GM23248 (cell line): ENCODE data around the gene RNLS. TPM values are rescaled to one million over a fixed set of nuclear protein-coding genes. Genes with fewer than 3 reads are reported as not detected.

Experiments used
- DNase-seq: peaks from one replicate; pipeline ENCODE4 v3.0.0-alpha.2; 2015
- H2AFZ ChIP-seq: fragments of 200-600 bp; sonication (generic); 2 replicates; pipeline ENCODE4 v1.6.1; 2016; ENCODE audit warnings: antibody characterized with exemption
- H3F3A ChIP-seq: fragments of 200-600 bp; sonication (generic); 2 replicates; pipeline ENCODE4 v1.6.1; 2016; ENCODE audit warnings: mild to moderate bottlenecking, antibody characterized with exemption, mixed run types; ENCODE audit not compliant: insufficient read depth
- H3K27ac ChIP-seq: fragments of 200-600 bp; sonication (generic); 2 replicates; pipeline ENCODE4 v1.5.1; 2016; ENCODE audit warnings: mild to moderate bottlenecking
- H3K27me3 ChIP-seq: fragments of 200-600 bp; sonication (generic); replicated peaks from 2 replicates; pipeline ENCODE4 v1.6.1; 2016; ENCODE audit warnings: mild to moderate bottlenecking; ENCODE audit not compliant: insufficient read depth
- H3K36me3 ChIP-seq: fragments of 200-600 bp; sonication (generic); 2 replicates; pipeline ENCODE4 v1.6.1; 2016; ENCODE audit warnings: low read depth, mild to moderate bottlenecking
- H3K4me1 ChIP-seq: fragments of 200-600 bp; sonication (generic); 2 replicates; pipeline ENCODE4 v1.6.1; 2016; ENCODE audit warnings: mild to moderate bottlenecking; ENCODE audit not compliant: insufficient read depth
- H3K4me2 ChIP-seq: fragments of 200-600 bp; sonication (generic); one replicate; pipeline ENCODE4 v1.6.1; 2016; ENCODE audit warnings: mild to moderate bottlenecking; ENCODE audit not compliant: unreplicated experiment
- H3K4me3 ChIP-seq: fragments of 200-600 bp; sonication (generic); 2 replicates; pipeline ENCODE4 v1.5.1; 2016; ENCODE audit warnings: mild to moderate bottlenecking
- H3K79me2 ChIP-seq: fragments of 200-600 bp; sonication (generic); 2 replicates; pipeline ENCODE4 v1.6.1; 2016; ENCODE audit warnings: mild to moderate bottlenecking; ENCODE audit not compliant: insufficient read depth
- H3K9ac ChIP-seq: fragments of 200-600 bp; sonication (generic); 2 replicates; pipeline ENCODE4 v1.6.1; 2016; ENCODE audit warnings: mild to moderate bottlenecking
- H3K9me2 ChIP-seq: fragments of 200-600 bp; sonication (generic); 2 replicates; pipeline ENCODE4 v1.6.1; 2016; ENCODE audit warnings: mixed run types, mild to moderate bottlenecking, moderate library complexity; ENCODE audit not compliant: insufficient read depth
- H3K9me3 ChIP-seq: fragments of 200-600 bp; sonication (generic); one replicate; pipeline ENCODE4 v1.6.1; 2017; ENCODE audit warnings: low read depth
- H4K20me1 ChIP-seq: fragments of 200-600 bp; sonication (generic); 2 replicates; pipeline ENCODE4 v1.6.0; 2016; ENCODE audit not compliant: insufficient read depth
- EZH2 ChIP-seq: fragments of 200-600 bp; sonication (generic); IDR thresholded peaks from 2 replicates; pipeline ENCODE4 v1.6.1; 2018; ENCODE audit warnings: antibody characterized with exemption, mild to moderate bottlenecking; ENCODE audit not compliant: insufficient read depth, poor library complexity, severe bottlenecking
- EZH2phosphoT487 ChIP-seq: fragments of 200-600 bp; sonication (generic); IDR thresholded peaks from 2 replicates; pipeline ENCODE4 v1.6.1; 2018; ENCODE audit warnings: antibody characterized with exemption, moderate library complexity, mild to moderate bottlenecking, low read depth; ENCODE audit not compliant: insufficient read depth
- WGBS, 2 experiments: methylation state at CpG; one replicate each; pipeline ENCODE4 v1.1.6; 2015 to 2017; ENCODE audit warnings: low lambda C conversion rate in 2 of 2, low coverage in 1 of 2; ENCODE audit errors: missing lambda C conversion rate in 2 of 2; 5-methylcytosine and 5-hydroxymethylcytosine counted together
- in situ Hi-C: fragments of 300-500 bp; cut with MboI; formaldehyde crosslinking; loops from 2 replicates; pipeline ENCODE4 v1.15.0; 2020
- polyA plus RNA-seq: library from polyadenylated mRNA; unstranded; fragments of >200 nt; fragmentation: Nextera tagmentation; extraction: Ambion mirVana; gene quantifications from 2 replicates; pipeline ENCODE4 v1.2.1, GENCODE V29; 2016
- small RNA-seq: library from RNA; depleted of rRNA; stranded (forward); fragments of <200 nt; gene quantifications from one replicate; pipeline ENCODE3, GENCODE V24; 2014; ENCODE audit warnings: low read depth, low replicate concordance
- total RNA-seq: library from RNA; depleted of rRNA; stranded (reverse); fragments of >200 nt; shearing (Covaris generic); gene quantifications from 2 replicates; pipeline ENCODE4 v1.2.3, GENCODE V29; 2014; rRNA removed

The RNLS gene
- total and polyA plus RNA-seq, 2 experiments from 2014 or later, result 11.5 to 23.1 TPM

- Histone ChIP-seq H3K36me3 (no peaks in the 10 kb centered on the region), H3K79me2 (no peaks in the 10 kb centered on the region), H4K20me1 (no peaks in the 10 kb centered on the region), H3K27me3 (no peaks in the 10 kb centered on the region), H3K9me2 (peaks cover 5% of the 10 kb centered on the region; the same call in 1 of the 2 replicates), H3K4me1 (no peaks in the 10 kb centered on the region), H3F3A (no peaks in the 10 kb centered on the region), H3K9me3 (no peaks in the 10 kb centered on the region), H3K27ac (no peak overlapping the region), H3K4me3 (no peak overlapping the region), H3K4me2 (no peak overlapping the region), H2AFZ (no peak overlapping the region), H3K9ac (no peak overlapping the region)
- 89 to 96% methylated on average over 4 of the region's 4 CpGs for WGBS, 2 experiments
- in situ Hi-C loops, result no loop called here
- no peak for TF ChIP-seq EZH2phosphoT487
- no peak for TF ChIP-seq EZH2
- no peak for DNase-seq
Observed at GRCh38 chr10:88228130-88228529, 355.0 kb downstream of the RNLS start.

GRCh38 chr10:88227342-88228018 lies 355.6 kb downstream of the RNLS start:
- Histone ChIP-seq H3K4me2 (no peak overlapping the region), H3K4me3 (no peak overlapping the region), H3K36me3 (no peaks in the 10 kb centered on the region), H3K27ac (no peak overlapping the region), H3K9ac (no peak overlapping the region), H4K20me1 (no peaks in the 10 kb centered on the region), H2AFZ (no peak overlapping the region), H3K9me3 (no peaks in the 10 kb centered on the region), H3F3A (no peaks in the 10 kb centered on the region), H3K79me2 (no peaks in the 10 kb centered on the region), H3K4me1 (no peaks in the 10 kb centered on the region), H3K9me2 (peaks cover 5% of the 10 kb centered on the region; the same call in 1 of the 2 replicates), H3K27me3 (no peaks in the 10 kb centered on the region)
- 91 to 92% methylated on average over 8 of the region's 8 CpGs for WGBS, 2 experiments
- DNase-seq, result no peak
- in situ Hi-C loops, result no loop called here
- TF ChIP-seq EZH2, result no peak
- no peak for TF ChIP-seq EZH2phosphoT487

DNA sequence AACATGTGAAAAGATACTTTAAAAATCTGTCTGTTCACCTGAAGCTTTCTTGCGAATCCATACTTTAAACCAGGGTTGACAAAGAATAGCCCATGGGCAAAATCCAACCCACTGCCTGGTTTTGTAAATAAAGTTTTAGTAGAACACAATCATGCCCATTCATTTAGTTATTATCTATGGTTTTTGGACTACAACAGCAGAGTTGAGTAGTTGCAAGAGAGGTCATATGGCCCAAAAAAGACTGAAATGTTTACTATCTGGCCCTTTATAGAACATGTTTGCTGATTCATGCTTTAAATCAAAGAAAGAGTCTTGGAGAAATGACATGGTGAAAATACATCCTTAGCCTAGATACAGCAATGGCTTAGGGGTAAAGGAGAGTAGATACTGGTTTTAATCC lies 356.2 kb downstream of the RNLS start:
- WGBS, 2 experiments, result 95 to 100% methylated on average over 1 of the region's 1 CpG
- Histone ChIP-seq H4K20me1 (no peaks in the 10 kb centered on the region), H3K4me1 (no peaks in the 10 kb centered on the region), H3K9me2 (peaks cover 5% of the 10 kb centered on the region; the same call in 1 of the 2 replicates), H3K9me3 (no peaks in the 10 kb centered on the region), H3K4me3 (no peak overlapping the region), H3K4me2 (no peak overlapping the region), H3K27me3 (no peaks in the 10 kb centered on the region), H2AFZ (no peak overlapping the region), H3K36me3 (no peaks in the 10 kb centered on the region), H3K79me2 (no peaks in the 10 kb centered on the region), H3K27ac (no peak overlapping the region), H3F3A (no peaks in the 10 kb centered on the region), H3K9ac (no peak overlapping the region)
- TF ChIP-seq EZH2phosphoT487, result no peak
- no peak for TF ChIP-seq EZH2
- in situ Hi-C loops, result no loop called here
- DNase-seq, result no peak

DNA sequence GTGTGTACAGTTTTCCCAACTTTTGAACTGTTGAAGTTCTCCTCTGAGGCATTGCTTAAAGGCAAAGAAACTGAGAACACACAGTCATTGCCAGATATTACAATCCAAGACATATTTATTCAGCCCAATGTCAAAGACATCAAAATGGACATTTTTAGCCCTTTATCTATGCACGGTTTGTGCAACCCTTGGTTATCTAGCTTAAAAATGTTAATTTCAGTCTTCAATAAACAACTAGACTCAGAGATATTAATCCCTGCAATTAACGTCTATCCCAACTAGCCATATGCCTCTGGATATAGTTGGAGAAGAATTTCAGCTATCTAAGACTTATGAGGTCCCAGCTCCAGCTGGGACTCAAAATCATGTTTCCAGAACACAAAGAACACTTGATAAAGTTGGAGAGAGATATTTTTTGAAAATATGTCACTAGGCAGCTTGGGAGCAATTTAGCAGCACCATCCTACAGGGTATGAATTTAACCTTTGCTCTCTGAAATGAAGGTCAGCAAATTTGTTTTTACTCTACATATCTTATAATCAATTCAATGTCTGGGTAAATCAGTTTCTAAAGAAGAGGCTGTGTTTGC lies 357.0 kb downstream of the RNLS start:
- H3F3A ChIP-seq, result no peaks in the 10 kb centered on the region
- no peak overlapping the region for H3K4me3 ChIP-seq
- TF ChIP-seq EZH2phosphoT487, result no peak
- TF ChIP-seq EZH2, result no peak
- H3K27me3 ChIP-seq, result no peaks in the 10 kb centered on the region
- H3K9ac ChIP-seq, result no peak overlapping the region
- no peaks in the 10 kb centered on the region for H3K9me3 ChIP-seq
- no peak for DNase-seq
- H3K4me1 ChIP-seq, result no peaks in the 10 kb centered on the region
- WGBS, 2 experiments, result 27 to 44% methylated on average over 2 of the region's 2 CpGs
- H3K79me2 ChIP-seq, result no peaks in the 10 kb centered on the region
- no peaks in the 10 kb centered on the region for H3K36me3 ChIP-seq
- H3K4me2 ChIP-seq, result no peak overlapping the region
- peaks cover 5% of the 10 kb centered on the region; the same call in 1 of the 2 replicates for H3K9me2 ChIP-seq
- no peak overlapping the region for H2AFZ ChIP-seq
- H3K27ac ChIP-seq, result no peak overlapping the region
- no peaks in the 10 kb centered on the region for H4K20me1 ChIP-seq
- in situ Hi-C loops, result no loop called here

Small RNAs within 50 kb of the gene (small RNA-seq; reads per million reads assigned to genes)
- gene AL353149.1 (not detected), gene RF00019 (not detected)

Other genes with a start within 250 kb of the RNLS start
- gene LIPJ, start 3.4 kb upstream of the RNLS start, total RNA-seq, result not detected in 2 replicates
- 0.18 TPM in 1 of 2 replicates, not detected in the other for gene LIPJ, start 3.4 kb upstream of the RNLS start, polyA plus RNA-seq
- not detected in 2 replicates for gene LIPF, start 81.1 kb upstream of the RNLS start, total RNA-seq
- not detected in 2 replicates for gene LIPF, start 81.1 kb upstream of the RNLS start, polyA plus RNA-seq
- not detected in 2 replicates for gene LIPK, start 122.9 kb upstream of the RNLS start, total RNA-seq
- gene LIPK, start 122.9 kb upstream of the RNLS start, polyA plus RNA-seq, result not detected in 2 replicates
- gene LIPN, start 176.7 kb upstream of the RNLS start, total RNA-seq, result not detected in 2 replicates
- not detected in 2 replicates for gene LIPN, start 176.7 kb upstream of the RNLS start, polyA plus RNA-seq
- gene LIPM, start 219.4 kb upstream of the RNLS start, total RNA-seq, result not detected in 2 replicates
- gene LIPM, start 219.4 kb upstream of the RNLS start, polyA plus RNA-seq, result not detected in 2 replicates